ENCODE measurements around the gene TAF4.

TAF4 gene

DNA sequence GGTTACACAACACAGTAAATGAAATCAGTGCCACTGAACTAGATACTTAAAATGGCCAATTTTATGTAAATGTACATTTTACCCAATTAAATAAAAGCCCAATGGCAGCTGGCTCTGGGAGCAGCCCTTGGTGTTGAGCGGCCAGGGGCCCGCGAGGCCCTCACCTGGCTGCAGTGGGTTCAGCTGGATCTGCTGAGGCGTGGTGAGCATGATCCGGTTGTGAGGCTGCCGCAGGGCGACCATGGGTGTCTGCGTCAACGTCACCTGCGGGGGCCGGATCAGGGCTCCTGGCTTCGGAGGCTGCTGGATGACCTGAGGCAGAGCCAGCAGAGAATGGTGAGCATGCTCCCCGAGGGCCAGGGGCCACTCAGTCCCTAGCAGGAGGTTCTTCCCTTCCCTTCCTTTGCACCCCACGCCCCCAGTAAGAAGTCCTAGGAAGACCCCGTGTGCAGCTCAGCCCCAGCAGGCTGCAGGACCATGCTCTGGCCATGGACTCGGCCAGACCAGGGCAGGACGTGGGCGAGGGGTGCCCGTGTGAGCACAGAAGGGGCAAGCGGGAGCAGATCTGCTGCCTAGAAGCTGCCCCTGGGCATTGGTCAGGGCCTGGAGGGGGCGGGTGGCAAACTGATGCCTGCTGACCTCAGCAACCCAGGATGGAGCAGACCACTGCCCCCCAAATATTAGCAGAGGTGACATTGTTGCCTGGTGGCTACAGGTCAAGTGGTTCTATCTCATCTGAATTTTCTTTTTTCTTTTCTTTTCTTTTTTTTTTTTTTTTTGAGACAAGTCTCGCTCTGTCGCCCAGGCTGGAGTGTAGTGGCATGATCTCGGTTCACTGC, 61.9 kb downstream of the TAF4 start:
- no peak for DNase-seq (ENCODE audit: low read depth, low spot score)
- Histone ChIP-seq H3K9ac (ENCODE audit: insufficient read length, low read depth) (no peak overlapping the region), H3K4me3 (ENCODE audit: insufficient read length, low read depth) (no peak overlapping the region), H3K27me3 (ENCODE audit: insufficient read depth, insufficient read length) (no peaks in the 10 kb centered on the region), H3K4me1 (ENCODE audit: insufficient read depth, insufficient read length) (no peaks in the 10 kb centered on the region), H3K36me3 (ENCODE audit: insufficient read depth, insufficient read length, low read length) (peaks cover 98% of the 10 kb centered on the region), H3K9me3 (ENCODE audit: insufficient read depth, low read length) (no peaks in the 10 kb centered on the region)
- TF ChIP-seq SUZ12 (IDR thresholded peaks at IDR 0.05; ENCODE audit: extremely low read depth, insufficient read depth, insufficient read length) (no peak), ZNF274 (IDR thresholded peaks at IDR 0.05; ENCODE audit: low read depth, low read length) (no peak), YY1 (IDR thresholded peaks at IDR 0.05; ENCODE audit: insufficient read depth, insufficient read length) (no peak)

DNA sequence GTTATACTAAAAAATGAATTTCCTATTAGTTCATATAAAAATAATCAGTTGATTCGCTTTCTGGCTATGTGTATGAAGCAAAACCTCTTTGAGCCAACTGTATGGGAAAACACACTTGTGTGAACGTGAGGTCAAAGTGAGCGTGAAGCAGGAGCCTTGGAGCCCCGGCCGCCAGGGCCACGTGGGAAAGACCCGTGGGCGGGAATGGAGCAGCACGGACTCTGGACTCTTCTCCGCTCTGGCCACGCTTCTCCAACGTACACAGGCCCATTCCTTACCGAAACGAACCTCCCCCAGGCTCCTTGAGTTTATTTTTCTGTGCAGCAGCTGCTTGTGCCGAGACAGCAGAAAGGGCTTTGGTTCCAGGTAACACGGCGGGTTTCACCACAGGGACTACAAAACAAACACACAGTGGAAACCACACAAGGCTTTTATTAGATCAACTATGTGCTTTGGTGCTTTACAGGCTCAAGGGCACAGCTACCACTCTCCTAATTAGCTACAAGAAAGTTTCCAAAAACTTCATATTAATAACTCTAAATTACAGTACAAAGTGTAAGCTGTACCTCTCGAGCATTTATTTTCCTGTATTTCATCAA, 62.7 kb downstream of the TAF4 start:
- TF ChIP-seq SUZ12 (IDR thresholded peaks at IDR 0.05; ENCODE audit: extremely low read depth, insufficient read depth, insufficient read length) (no peak), YY1 (IDR thresholded peaks at IDR 0.05; ENCODE audit: insufficient read depth, insufficient read length) (no peak), ZNF274 (IDR thresholded peaks at IDR 0.05; ENCODE audit: low read depth, low read length) (no peak)
- no peaks in the 10 kb centered on the region for H3K27me3 ChIP-seq (ENCODE audit: insufficient read depth, insufficient read length)
- no peak overlapping the region for H3K4me3 ChIP-seq (ENCODE audit: insufficient read length, low read depth)
- no peaks in the 10 kb centered on the region for H3K4me1 ChIP-seq (ENCODE audit: insufficient read depth, insufficient read length)
- peaks cover 98% of the 10 kb centered on the region for H3K36me3 ChIP-seq (ENCODE audit: insufficient read depth, insufficient read length, low read length)
- H3K9me3 ChIP-seq (ENCODE audit: insufficient read depth, low read length): no peaks in the 10 kb centered on the region
- H3K9ac ChIP-seq (ENCODE audit: insufficient read length, low read depth): no peak overlapping the region
- DNase-seq (ENCODE audit: low read depth, low spot score): no peak

GRCh38 chr20:62001178-62001715, 64.4 kb downstream of the TAF4 start:
- no peak overlapping the region for H3K4me3 ChIP-seq (ENCODE audit: insufficient read length, low read depth)
- no peaks in the 10 kb centered on the region for H3K27me3 ChIP-seq (ENCODE audit: insufficient read depth, insufficient read length)
- H3K9me3 ChIP-seq (ENCODE audit: insufficient read depth, low read length): no peaks in the 10 kb centered on the region
- DNase-seq (ENCODE audit: low read depth, low spot score): no peak
- H3K36me3 ChIP-seq (ENCODE audit: insufficient read depth, insufficient read length, low read length): peaks cover 98% of the 10 kb centered on the region
- no peaks in the 10 kb centered on the region for H3K4me1 ChIP-seq (ENCODE audit: insufficient read depth, insufficient read length)
- H3K9ac ChIP-seq (ENCODE audit: insufficient read length, low read depth): no peak overlapping the region
- TF ChIP-seq SUZ12 (IDR thresholded peaks at IDR 0.05; ENCODE audit: extremely low read depth, insufficient read depth, insufficient read length) (no peak), YY1 (IDR thresholded peaks at IDR 0.05; ENCODE audit: insufficient read depth, insufficient read length) (no peak), ZNF274 (IDR thresholded peaks at IDR 0.05; ENCODE audit: low read depth, low read length) (no peak)

- Histone ChIP-seq H3K4me3 (ENCODE audit: insufficient read length, low read depth) (no peak overlapping the region), H3K27me3 (ENCODE audit: insufficient read depth, insufficient read length) (no peaks in the 10 kb centered on the region), H3K4me1 (ENCODE audit: insufficient read depth, insufficient read length) (no peaks in the 10 kb centered on the region), H3K9me3 (ENCODE audit: insufficient read depth, low read length) (no peaks in the 10 kb centered on the region), H3K36me3 (ENCODE audit: insufficient read depth, insufficient read length, low read length) (peaks cover 93% of the 10 kb centered on the region), H3K9ac (ENCODE audit: insufficient read length, low read depth) (no peak overlapping the region)
- TF ChIP-seq SUZ12 (IDR thresholded peaks at IDR 0.05; ENCODE audit: extremely low read depth, insufficient read depth, insufficient read length): no peak
- TF ChIP-seq YY1 (IDR thresholded peaks at IDR 0.05; ENCODE audit: insufficient read depth, insufficient read length): no peak
- TF ChIP-seq ZNF274 (IDR thresholded peaks at IDR 0.05; ENCODE audit: low read depth, low read length): no peak
- no peak for DNase-seq (ENCODE audit: low read depth, low spot score)
These were observed 67.1 kb downstream of the TAF4 start for GRCh38 chr20:61998343-61999121.

- Histone ChIP-seq H3K27me3 (ENCODE audit: insufficient read depth, insufficient read length) (no peaks in the 10 kb centered on the region), H3K9ac (ENCODE audit: insufficient read length, low read depth) (no peak overlapping the region), H3K4me3 (ENCODE audit: insufficient read length, low read depth) (no peak overlapping the region), H3K4me1 (ENCODE audit: insufficient read depth, insufficient read length) (no peaks in the 10 kb centered on the region), H3K36me3 (ENCODE audit: insufficient read depth, insufficient read length, low read length) (peaks cover 93% of the 10 kb centered on the region), H3K9me3 (ENCODE audit: insufficient read depth, low read length) (no peaks in the 10 kb centered on the region)
- no peak for DNase-seq (ENCODE audit: low read depth, low spot score)
- TF ChIP-seq ZNF274 (IDR thresholded peaks at IDR 0.05; ENCODE audit: low read depth, low read length) (no peak), SUZ12 (IDR thresholded peaks at IDR 0.05; ENCODE audit: extremely low read depth, insufficient read depth, insufficient read length) (no peak)
These were observed 67.8 kb downstream of the TAF4 start for GRCh38 chr20:61997891-61998290.

DNA sequence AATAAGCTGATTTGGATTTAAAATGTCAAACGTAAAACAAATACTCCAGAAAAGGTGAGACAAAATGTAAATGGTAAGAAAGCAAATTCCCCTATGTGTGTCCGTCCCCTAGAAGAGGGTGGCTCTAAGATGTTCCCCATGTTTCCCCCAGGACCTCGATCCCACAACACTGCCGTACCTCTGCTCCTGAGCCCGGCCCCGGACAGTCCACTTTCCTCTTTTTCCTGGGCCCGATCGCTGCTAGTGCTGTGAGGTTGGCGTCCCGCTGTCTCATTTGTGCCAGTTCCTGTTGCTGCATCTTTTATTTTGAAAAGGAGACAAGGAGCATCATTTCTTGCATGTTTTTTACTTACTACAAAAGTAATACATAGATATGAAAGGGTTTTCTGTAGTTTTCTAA, 68.3 kb downstream of the TAF4 start:
- Histone ChIP-seq H3K4me1 (ENCODE audit: insufficient read depth, insufficient read length) (no peaks in the 10 kb centered on the region), H3K9me3 (ENCODE audit: insufficient read depth, low read length) (no peaks in the 10 kb centered on the region), H3K4me3 (ENCODE audit: insufficient read length, low read depth) (no peak overlapping the region), H3K27me3 (ENCODE audit: insufficient read depth, insufficient read length) (no peaks in the 10 kb centered on the region), H3K9ac (ENCODE audit: insufficient read length, low read depth) (no peak overlapping the region), H3K36me3 (ENCODE audit: insufficient read depth, insufficient read length, low read length) (peaks cover 93% of the 10 kb centered on the region)
- no peak for DNase-seq (ENCODE audit: low read depth, low spot score)
- TF ChIP-seq SUZ12 (IDR thresholded peaks at IDR 0.05; ENCODE audit: extremely low read depth, insufficient read depth, insufficient read length) (no peak), YY1 (IDR thresholded peaks at IDR 0.05; ENCODE audit: insufficient read depth, insufficient read length) (no peak), ZNF274 (IDR thresholded peaks at IDR 0.05; ENCODE audit: low read depth, low read length) (no peak)

All from NT2/D1 (cell line).